ENCODE results near the gene BCS1L. TPM values are rescaled to one million over a fixed set of nuclear protein-coding genes. Genes with fewer than 3 reads are reported as not detected.
A peak's percentile ranks its signal among the peaks of the same experiment; 100 is the strongest.

Gene BCS1L
- total and polyA plus RNA-seq, 2 of the 13 experiments (the other 11 are each of a cell fraction or from before 2014, with no cell fraction given), result 48.9 to 76.0 TPM

- TF ChIP-seq TFDP1 (CRISPR knock-in tag; IDR thresholded peaks at IDR 0.05; ENCODE audit: borderline replicate concordance) (no peak), ZSCAN31 (CRISPR knock-in tag; IDR thresholded peaks at IDR 0.05; ENCODE audit: low read depth) (peak; percentile 73), BCL6 (CRISPR knock-in tag; IDR thresholded peaks at IDR 0.05) (no peak; the same call in 1 of the 2 replicates), TERF1 (CRISPR knock-in tag; IDR thresholded peaks at IDR 0.05) (no peak), FOXJ3 (CRISPR knock-in tag; IDR thresholded peaks at IDR 0.05; ENCODE audit: borderline replicate concordance) (peak; percentile 18; the same call in 1 of the 2 replicates), MXD1 (CRISPR knock-in tag; IDR thresholded peaks at IDR 0.05) (peak; percentile 53; the same call in 1 of the 2 replicates), MAFK (conservative IDR thresholded peaks at IDR 0.05 in 1 of 2, IDR thresholded peaks at IDR 0.05 in 1 of 2; ENCODE audit: low read length in 2 of 2) (no peak), SP2 (CRISPR knock-in tag; IDR thresholded peaks at IDR 0.05) (peak; percentile 58), ATM (IDR thresholded peaks at IDR 0.05; ENCODE audit: borderline replicate concordance) (no peak), ARNT (IDR thresholded peaks at IDR 0.05) (no peak), ZNF160 (CRISPR knock-in tag; IDR thresholded peaks at IDR 0.05) (no peak), ZNF263 (CRISPR knock-in tag; IDR thresholded peaks at IDR 0.05) (peak; percentile 23; the same call in 1 of the 2 replicates), ZNF841 (CRISPR knock-in tag; IDR thresholded peaks at IDR 0.05; ENCODE audit: borderline replicate concordance) (no peak), MEF2D (CRISPR knock-in tag; IDR thresholded peaks at IDR 0.05) (peak; percentile 20; the same call in 1 of the 2 replicates), CENPX (CRISPR knock-in tag; IDR thresholded peaks at IDR 0.05) (no peak), CEBPB (IDR thresholded peaks at IDR 0.05; ENCODE audit: borderline replicate concordance, low read depth, low read length) (no peak), RELA (CRISPR knock-in tag; IDR thresholded peaks at IDR 0.05) (no peak; the same call in 1 of the 2 replicates), SPEN (CRISPR knock-in tag; IDR thresholded peaks at IDR 0.05; ENCODE audit: low read depth) (peak; percentile 60; the same call in 1 of the 2 replicates), GLMP (CRISPR knock-in tag; IDR thresholded peaks at IDR 0.05; ENCODE audit: borderline replicate concordance) (no peak), MTF1 (CRISPR knock-in tag; IDR thresholded peaks at IDR 0.05) (no peak), SNAPC5 (CRISPR knock-in tag; IDR thresholded peaks at IDR 0.05; ENCODE audit: borderline replicate concordance) (0 out of 2 replicates have a peak, but pooled peaks have one; percentile 28), MED13 (CRISPR knock-in tag; IDR thresholded peaks at IDR 0.05) (0 out of 2 replicates have a peak, but pooled peaks have one; percentile 56), TBX2 (CRISPR knock-in tag; IDR thresholded peaks at IDR 0.05; ENCODE audit: borderline replicate concordance) (no peak; the same call in 1 of the 2 replicates), ATF7-NPFF (CRISPR knock-in tag; IDR thresholded peaks at IDR 0.05; ENCODE audit: low read depth) (peak; percentile 78), NFE2L1 (CRISPR knock-in tag; IDR thresholded peaks at IDR 0.05; ENCODE audit: borderline replicate concordance) (no peak), KDM2A (CRISPR knock-in tag; IDR thresholded peaks at IDR 0.05; ENCODE audit: borderline replicate concordance, low read depth) (peak; percentile 87)
Measured at GRCh38 chr2:218671654-218672566, 12.4 kb downstream of the BCS1L start, which contains the start of the genes RNF25 and STK36 (continued).

All from HepG2 (cell line).